Panc1 (cell line): ENCODE data around the gene MCM9.

Source experiments
- SIN3A ChIP-seq: IDR thresholded peaks from 2 replicates; pipeline ENCODE4 v1.6.1; 2012; ENCODE audit warnings: low read depth, mild to moderate bottlenecking, low read length, moderate library complexity, borderline replicate concordance; ENCODE audit not compliant: insufficient read depth
- TF ChIP-seq, protein P1 (sequence below): fragments of 450-650 bp; IDR thresholded peaks from 2 replicates; pipeline ENCODE4 v1.5.1; 2017; ENCODE audit warnings: mild to moderate bottlenecking
- TF ChIP-seq, protein P2 (sequence below), 2 experiments: IDR thresholded peaks; 2 replicates each; pipeline ENCODE4 v1.6.1; 2011 to 2012; ENCODE audit warnings: low read depth in 2 of 2, control low read depth in 1 of 2, low read length in 1 of 2, mild to moderate bottlenecking in 1 of 2, moderate library complexity in 1 of 2; ENCODE audit not compliant: insufficient read depth in 1 of 2

- TF ChIP-seq, protein P1, sequence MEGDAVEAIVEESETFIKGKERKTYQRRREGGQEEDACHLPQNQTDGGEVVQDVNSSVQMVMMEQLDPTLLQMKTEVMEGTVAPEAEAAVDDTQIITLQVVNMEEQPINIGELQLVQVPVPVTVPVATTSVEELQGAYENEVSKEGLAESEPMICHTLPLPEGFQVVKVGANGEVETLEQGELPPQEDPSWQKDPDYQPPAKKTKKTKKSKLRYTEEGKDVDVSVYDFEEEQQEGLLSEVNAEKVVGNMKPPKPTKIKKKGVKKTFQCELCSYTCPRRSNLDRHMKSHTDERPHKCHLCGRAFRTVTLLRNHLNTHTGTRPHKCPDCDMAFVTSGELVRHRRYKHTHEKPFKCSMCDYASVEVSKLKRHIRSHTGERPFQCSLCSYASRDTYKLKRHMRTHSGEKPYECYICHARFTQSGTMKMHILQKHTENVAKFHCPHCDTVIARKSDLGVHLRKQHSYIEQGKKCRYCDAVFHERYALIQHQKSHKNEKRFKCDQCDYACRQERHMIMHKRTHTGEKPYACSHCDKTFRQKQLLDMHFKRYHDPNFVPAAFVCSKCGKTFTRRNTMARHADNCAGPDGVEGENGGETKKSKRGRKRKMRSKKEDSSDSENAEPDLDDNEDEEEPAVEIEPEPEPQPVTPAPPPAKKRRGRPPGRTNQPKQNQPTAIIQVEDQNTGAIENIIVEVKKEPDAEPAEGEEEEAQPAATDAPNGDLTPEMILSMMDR, result no peak
- TF ChIP-seq SIN3A, result no peak
- TF ChIP-seq, protein P2, sequence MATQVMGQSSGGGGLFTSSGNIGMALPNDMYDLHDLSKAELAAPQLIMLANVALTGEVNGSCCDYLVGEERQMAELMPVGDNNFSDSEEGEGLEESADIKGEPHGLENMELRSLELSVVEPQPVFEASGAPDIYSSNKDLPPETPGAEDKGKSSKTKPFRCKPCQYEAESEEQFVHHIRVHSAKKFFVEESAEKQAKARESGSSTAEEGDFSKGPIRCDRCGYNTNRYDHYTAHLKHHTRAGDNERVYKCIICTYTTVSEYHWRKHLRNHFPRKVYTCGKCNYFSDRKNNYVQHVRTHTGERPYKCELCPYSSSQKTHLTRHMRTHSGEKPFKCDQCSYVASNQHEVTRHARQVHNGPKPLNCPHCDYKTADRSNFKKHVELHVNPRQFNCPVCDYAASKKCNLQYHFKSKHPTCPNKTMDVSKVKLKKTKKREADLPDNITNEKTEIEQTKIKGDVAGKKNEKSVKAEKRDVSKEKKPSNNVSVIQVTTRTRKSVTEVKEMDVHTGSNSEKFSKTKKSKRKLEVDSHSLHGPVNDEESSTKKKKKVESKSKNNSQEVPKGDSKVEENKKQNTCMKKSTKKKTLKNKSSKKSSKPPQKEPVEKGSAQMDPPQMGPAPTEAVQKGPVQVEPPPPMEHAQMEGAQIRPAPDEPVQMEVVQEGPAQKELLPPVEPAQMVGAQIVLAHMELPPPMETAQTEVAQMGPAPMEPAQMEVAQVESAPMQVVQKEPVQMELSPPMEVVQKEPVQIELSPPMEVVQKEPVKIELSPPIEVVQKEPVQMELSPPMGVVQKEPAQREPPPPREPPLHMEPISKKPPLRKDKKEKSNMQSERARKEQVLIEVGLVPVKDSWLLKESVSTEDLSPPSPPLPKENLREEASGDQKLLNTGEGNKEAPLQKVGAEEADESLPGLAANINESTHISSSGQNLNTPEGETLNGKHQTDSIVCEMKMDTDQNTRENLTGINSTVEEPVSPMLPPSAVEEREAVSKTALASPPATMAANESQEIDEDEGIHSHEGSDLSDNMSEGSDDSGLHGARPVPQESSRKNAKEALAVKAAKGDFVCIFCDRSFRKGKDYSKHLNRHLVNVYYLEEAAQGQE (IDR thresholded peaks at IDR 0.05; ENCODE audit: insufficient read depth in 1 of 2, low read depth in 2 of 2, low read length in 1 of 2), result no peak
These were observed 152.3 kb downstream of the MCM9 start for GRCh38 chr6:118782651-118783050.
